ENCODE data around the gene DNM3.

- TF ChIP-seq, protein P1, sequence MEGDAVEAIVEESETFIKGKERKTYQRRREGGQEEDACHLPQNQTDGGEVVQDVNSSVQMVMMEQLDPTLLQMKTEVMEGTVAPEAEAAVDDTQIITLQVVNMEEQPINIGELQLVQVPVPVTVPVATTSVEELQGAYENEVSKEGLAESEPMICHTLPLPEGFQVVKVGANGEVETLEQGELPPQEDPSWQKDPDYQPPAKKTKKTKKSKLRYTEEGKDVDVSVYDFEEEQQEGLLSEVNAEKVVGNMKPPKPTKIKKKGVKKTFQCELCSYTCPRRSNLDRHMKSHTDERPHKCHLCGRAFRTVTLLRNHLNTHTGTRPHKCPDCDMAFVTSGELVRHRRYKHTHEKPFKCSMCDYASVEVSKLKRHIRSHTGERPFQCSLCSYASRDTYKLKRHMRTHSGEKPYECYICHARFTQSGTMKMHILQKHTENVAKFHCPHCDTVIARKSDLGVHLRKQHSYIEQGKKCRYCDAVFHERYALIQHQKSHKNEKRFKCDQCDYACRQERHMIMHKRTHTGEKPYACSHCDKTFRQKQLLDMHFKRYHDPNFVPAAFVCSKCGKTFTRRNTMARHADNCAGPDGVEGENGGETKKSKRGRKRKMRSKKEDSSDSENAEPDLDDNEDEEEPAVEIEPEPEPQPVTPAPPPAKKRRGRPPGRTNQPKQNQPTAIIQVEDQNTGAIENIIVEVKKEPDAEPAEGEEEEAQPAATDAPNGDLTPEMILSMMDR (IDR thresholded peaks at IDR 0.05; ENCODE audit: low read depth, low read length, poor library complexity, severe bottlenecking): no peak
- TF ChIP-seq EZH2phosphoT487 (IDR thresholded peaks at IDR 0.05; ENCODE audit: borderline replicate concordance, low read length): no peak
Measured at GRCh38 chr1:172154551-172154950, 313.3 kb downstream of the DNM3 start.

Data from DOHH2 (cell line).